Colonic mucosa (tissue), 4 donors: ENCODE data around the gene FGD5. TPM values are rescaled to one million over a fixed set of nuclear protein-coding genes. Genes with fewer than 3 reads are reported as not detected.

ENCODE experiments used
- DNase-seq: peaks from one replicate; pipeline ENCODE4 v3.0.0-alpha.2; 2020
- H3K27ac ChIP-seq: fragments of 200-600 bp; one replicate; pipeline ENCODE4 v1.8.0; 2021
- H3K27me3 ChIP-seq: fragments of 200-600 bp; one replicate; pipeline ENCODE4 v1.8.0; 2021
- H3K36me3 ChIP-seq: fragments of 200-600 bp; one replicate; pipeline ENCODE4 v1.8.0; 2021
- H3K4me1 ChIP-seq: fragments of 200-600 bp; one replicate; pipeline ENCODE4 v1.8.0; 2021; ENCODE audit warnings: mild to moderate bottlenecking
- H3K4me3 ChIP-seq: fragments of 200-600 bp; one replicate; pipeline ENCODE4 v1.8.0; 2021
- H3K9ac ChIP-seq, 2 donors: one replicate each; pipeline ENCODE4 v1.7.0; 2013; ENCODE audit warnings: control low read depth in 2 of 2, low read depth in 2 of 2, low read length in 2 of 2
- H3K9me3 ChIP-seq: fragments of 200-600 bp; one replicate; pipeline ENCODE4 v1.8.0; 2021
- intact Hi-C: fragments of 100-400 bp; cut with DNase I; formaldehyde crosslinking; loops from one replicate; pipeline ENCODE4 v1.14.1; 2022
- total RNA-seq, 2 donors: library from RNA; stranded (reverse); fragmentation: NEBNext Ultra II Directional in 1 of 2; extraction: Animal tissue kit (Norgen Biotek cat#: 25700) in 1 of 2; gene quantifications; one replicate each; pipeline ENCODE4 v1.2.1, GENCODE V29; 2021
- TF ChIP-seq, protein P1 (sequence below): fragments of 200-600 bp; IDR thresholded peaks from one replicate; pipeline ENCODE4 v1.8.0; 2022; ENCODE audit warnings: antibody characterized with exemption, mild to moderate bottlenecking
- donor health status: healthy.
- donor health status: DM: no; HTN: no; CAD: no.
- donor health status: DM: no; HTN: no; CAD: no.

FGD5 gene
- total RNA-seq, 2 donors from 2014 or later = 4.4 to 8.7 TPM

DNA sequence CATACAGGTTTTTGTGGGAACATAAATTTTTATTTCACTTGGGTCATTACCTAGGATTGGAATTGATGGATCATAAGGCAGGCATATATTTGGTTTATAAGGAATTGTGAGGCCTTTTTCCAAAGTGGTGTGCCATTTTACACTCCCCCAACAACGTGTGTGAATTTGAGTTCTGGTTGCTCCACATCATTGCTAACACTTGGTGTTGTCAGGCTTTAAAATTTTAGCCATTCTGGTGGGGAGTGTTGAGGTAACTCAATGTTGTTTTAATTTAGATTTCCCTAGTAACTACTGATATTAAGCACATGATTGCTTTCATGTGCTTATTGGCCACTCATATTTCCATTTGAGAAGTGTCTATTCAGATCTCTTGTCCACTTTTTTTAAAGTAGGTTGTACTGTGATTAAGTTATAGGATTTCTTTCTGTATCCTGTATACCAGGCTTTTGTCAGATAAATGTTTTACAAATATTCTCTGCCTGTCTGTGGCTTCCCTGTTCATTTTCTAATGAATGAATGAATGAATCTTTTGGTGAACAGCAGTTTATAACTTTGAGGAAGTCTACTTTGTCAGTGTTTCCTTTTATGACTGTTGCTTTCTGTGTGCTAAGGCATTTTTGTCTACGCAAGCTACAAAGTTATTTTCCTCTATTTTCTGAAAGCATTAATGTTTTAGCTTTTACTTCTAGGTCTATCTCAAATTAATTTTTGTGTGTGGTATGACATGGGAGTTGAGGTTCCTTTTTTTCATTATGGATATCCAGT lies 110.7 kb downstream of the FGD5 start:
- H3K4me1 ChIP-seq = no peaks in the 10 kb centered on the region
- H3K9me3 ChIP-seq = no peaks in the 10 kb centered on the region
- TF ChIP-seq, protein P1, sequence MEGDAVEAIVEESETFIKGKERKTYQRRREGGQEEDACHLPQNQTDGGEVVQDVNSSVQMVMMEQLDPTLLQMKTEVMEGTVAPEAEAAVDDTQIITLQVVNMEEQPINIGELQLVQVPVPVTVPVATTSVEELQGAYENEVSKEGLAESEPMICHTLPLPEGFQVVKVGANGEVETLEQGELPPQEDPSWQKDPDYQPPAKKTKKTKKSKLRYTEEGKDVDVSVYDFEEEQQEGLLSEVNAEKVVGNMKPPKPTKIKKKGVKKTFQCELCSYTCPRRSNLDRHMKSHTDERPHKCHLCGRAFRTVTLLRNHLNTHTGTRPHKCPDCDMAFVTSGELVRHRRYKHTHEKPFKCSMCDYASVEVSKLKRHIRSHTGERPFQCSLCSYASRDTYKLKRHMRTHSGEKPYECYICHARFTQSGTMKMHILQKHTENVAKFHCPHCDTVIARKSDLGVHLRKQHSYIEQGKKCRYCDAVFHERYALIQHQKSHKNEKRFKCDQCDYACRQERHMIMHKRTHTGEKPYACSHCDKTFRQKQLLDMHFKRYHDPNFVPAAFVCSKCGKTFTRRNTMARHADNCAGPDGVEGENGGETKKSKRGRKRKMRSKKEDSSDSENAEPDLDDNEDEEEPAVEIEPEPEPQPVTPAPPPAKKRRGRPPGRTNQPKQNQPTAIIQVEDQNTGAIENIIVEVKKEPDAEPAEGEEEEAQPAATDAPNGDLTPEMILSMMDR = no peak
- no peak overlapping the region for H3K27ac ChIP-seq
- no peak for DNase-seq
- no peaks in the 10 kb centered on the region for H3K36me3 ChIP-seq
- no peaks in the 10 kb centered on the region for H3K27me3 ChIP-seq
- H3K4me3 ChIP-seq = no peak overlapping the region
- H3K9ac ChIP-seq = no peak overlapping the region
- intact Hi-C loops = loop anchor here (10.0 kb wide), 1 partner anchor 115 kb away; no protein-coding TSS in a partner anchor

DNA sequence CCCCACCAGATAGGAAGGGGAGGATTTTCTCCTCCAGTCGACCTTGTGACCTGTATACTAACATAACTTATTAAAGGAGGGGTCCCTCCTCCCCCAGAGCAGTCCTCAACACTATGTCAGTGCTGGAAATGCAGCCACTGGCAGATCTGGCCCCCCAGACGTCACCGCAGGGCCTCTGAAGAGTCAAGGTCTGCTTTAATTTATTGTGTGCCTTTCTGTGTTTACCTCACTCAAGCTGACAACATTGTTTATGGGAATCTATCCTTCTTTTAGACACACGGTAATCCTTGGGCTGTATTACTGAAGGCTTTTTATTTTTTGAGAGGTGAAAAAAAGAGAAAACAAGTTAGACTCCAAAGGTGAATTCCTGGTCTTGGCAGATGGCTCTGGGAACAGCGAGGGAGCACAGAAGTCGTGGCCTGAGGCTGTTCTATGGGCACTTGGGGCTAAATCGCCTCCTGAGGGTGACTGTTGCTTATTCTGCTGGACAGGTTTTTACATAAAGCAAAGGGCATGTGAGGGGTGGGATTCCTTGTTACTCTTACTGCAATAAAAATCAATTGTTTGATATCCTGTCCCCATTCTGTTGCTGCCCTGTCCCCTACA lies 115.2 kb downstream of the FGD5 start:
- Histone ChIP-seq H3K27ac (no peak overlapping the region), H3K9me3 (no peaks in the 10 kb centered on the region), H3K4me3 (no peak overlapping the region), H3K36me3 (no peaks in the 10 kb centered on the region), H3K9ac (no peak overlapping the region), H3K27me3 (no peaks in the 10 kb centered on the region), H3K4me1 (no peaks in the 10 kb centered on the region)
- intact Hi-C loops = no loop called here
- no peak for DNase-seq
- TF ChIP-seq, protein P1 = no peak

DNA sequence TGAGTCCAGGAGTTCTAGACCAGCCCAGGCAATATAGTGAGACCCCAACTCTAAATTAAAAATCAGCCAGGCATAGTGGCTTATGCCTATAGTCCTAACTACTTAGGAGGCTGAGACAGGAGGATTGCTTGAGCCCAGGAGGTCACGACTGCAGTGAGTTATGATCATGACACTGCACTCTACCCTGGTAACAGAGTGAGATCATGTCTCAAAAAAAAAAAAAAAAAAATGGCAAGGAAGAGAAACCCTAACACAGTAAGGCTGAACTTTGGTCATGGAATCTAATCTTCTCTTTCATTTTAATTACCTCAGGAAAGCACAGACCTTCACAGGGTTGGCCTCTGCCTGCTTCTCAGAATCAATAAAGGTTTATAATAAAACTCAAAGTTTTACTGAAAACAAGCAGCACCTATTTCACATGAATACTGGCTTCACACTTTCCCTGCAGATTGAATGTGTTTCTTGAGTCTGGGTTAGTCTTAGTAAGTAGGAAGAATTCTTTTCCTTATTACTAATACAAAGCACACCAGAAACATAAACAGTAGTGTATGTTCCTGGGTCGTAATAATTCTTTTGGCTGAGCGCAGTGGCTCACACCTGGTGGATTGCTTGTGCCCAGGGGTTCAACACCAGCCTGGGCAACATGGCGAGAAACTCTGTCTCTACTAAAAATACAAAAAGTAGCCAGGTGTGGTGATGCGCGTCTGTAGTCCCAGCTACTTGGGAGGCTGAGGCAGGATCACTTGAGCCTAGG lies 117.0 kb downstream of the FGD5 start:
- peak overlapping the region; percentile 62 for H3K27ac ChIP-seq
- no peaks in the 10 kb centered on the region for H3K4me1 ChIP-seq

DNA sequence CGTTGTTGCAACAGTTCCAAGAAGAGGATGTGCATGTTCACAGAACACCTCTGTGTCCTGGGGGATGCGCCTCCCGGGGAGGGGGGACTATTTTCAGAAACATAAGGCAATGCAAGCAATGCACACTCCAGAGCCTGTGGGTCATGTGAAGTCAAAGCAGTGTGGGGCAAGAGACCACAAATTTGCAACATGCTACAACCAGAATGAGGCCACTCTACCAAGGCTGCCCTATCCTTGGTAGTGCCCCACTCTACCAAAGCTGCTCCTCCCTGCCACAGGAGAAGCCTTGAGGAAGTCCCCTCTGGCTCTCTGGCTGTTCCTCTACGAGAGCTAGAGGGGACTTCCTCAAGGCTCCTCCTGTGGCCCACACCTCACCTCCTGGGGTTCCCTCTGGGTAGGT lies 120.2 kb downstream of the FGD5 start:
- Histone ChIP-seq H3K4me1 (no peaks in the 10 kb centered on the region), H3K9ac (no peak overlapping the region), H3K27me3 (no peaks in the 10 kb centered on the region), H3K9me3 (no peaks in the 10 kb centered on the region), H3K4me3 (no peak overlapping the region), H3K36me3 (no peaks in the 10 kb centered on the region), H3K27ac (no peak overlapping the region)
- DNase-seq = no peak
- intact Hi-C loops = no loop called here
- TF ChIP-seq, protein P1 = no peak

More for the DNA sequence above, 117.0 kb downstream of the FGD5 start:
- TF ChIP-seq, protein P1 = no peak
- H3K9me3 ChIP-seq = no peaks in the 10 kb centered on the region
- intact Hi-C loops = no loop called here
- no peaks in the 10 kb centered on the region for H3K27me3 ChIP-seq
- peak overlapping the region; percentile 37 to 76 for H3K9ac ChIP-seq
- no peak for DNase-seq
- H3K36me3 ChIP-seq = no peaks in the 10 kb centered on the region
- no peak overlapping the region for H3K4me3 ChIP-seq

DNA sequence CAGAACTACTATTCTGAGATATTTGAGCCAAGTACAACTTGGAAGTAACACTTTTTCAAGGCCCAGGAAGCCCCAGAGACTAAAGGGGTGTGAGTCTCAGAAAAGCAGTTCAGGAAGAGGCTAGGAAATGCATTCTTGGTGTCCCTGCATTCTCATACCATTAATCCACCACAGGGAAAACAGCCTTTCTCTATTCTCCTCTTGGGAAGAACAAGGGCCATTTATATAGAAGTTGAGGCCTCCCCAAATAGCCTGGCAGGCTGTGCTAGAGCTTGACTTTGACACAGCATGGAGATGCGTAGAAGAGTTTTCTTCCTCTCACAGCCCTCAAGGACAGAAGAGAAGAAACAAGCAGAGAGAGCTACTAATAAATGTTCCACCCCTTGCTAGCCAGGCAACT lies 123.1 kb downstream of the FGD5 start:
- Histone ChIP-seq H3K4me3 (no peak overlapping the region), H3K4me1 (no peaks in the 10 kb centered on the region), H3K9ac (no peak overlapping the region), H3K27ac (no peak overlapping the region), H3K36me3 (no peaks in the 10 kb centered on the region), H3K9me3 (no peaks in the 10 kb centered on the region), H3K27me3 (no peaks in the 10 kb centered on the region)
- no peak for DNase-seq
- intact Hi-C loops = no loop called here
- TF ChIP-seq, protein P1 = no peak
